Erythroblast (primary cell): ENCODE measurements around the gene FSCN2.

Source experiments
- DNase-seq, 2 experiments: peaks; one replicate each; lab custom pipeline; 2025; lab: John Stamatoyannopoulos, UW
- GATA1 ChIP-seq: IDR thresholded peaks from 2 replicates; pipeline ENCODE4 v1.6.1; 2011; ENCODE audit warnings: low read depth, mild to moderate bottlenecking, control low read depth, low read length, moderate library complexity
- POLR2A ChIP-seq: IDR thresholded peaks from 2 replicates; pipeline ENCODE4 v1.6.1; 2011; ENCODE audit warnings: mild to moderate bottlenecking, low read length

The FSCN2 gene

GRCh38 chr17:81499601-81499970 lies 28.6 kb upstream of the FSCN2 start:
- no peak for DNase-seq
- TF ChIP-seq GATA1 = no peak
- no peak for TF ChIP-seq POLR2A

- DNase-seq = no peak
- TF ChIP-seq GATA1 (no peak), POLR2A (no peak)
These were observed 28.1 kb upstream of the FSCN2 start for GRCh38 chr17:81500047-81500446.

GRCh38 chr17:81502471-81503017 lies 25.6 kb upstream of the FSCN2 start:
- DNase-seq = no peak
- no peak for TF ChIP-seq GATA1
- no peak for TF ChIP-seq POLR2A

GRCh38 chr17:81503619-81504018 lies 24.6 kb upstream of the FSCN2 start:
- DNase-seq = no peak
- TF ChIP-seq POLR2A (no peak), GATA1 (no peak)

GRCh38 chr17:81508639-81509206 lies 19.5 kb upstream of the FSCN2 start:
- no peak for DNase-seq

GRCh38 chr17:81509207-81509971 lies 18.8 kb upstream of the FSCN2 start:
- DNase-seq = peak in 1 of 2 experiments; percentile 32
- TF ChIP-seq POLR2A = peak; percentile 52
- TF ChIP-seq GATA1 = no peak

More at GRCh38 chr17:81508639-81509206, 19.5 kb upstream of the FSCN2 start:
- TF ChIP-seq GATA1 (no peak), POLR2A (no peak)

- TF ChIP-seq GATA1 (no peak), POLR2A (no peak)
- peak in 1 of 2 experiments; percentile 32 for DNase-seq
These were observed 18.0 kb upstream of the FSCN2 start for GRCh38 chr17:81509972-81510784.

- TF ChIP-seq GATA1 (no peak), POLR2A (no peak)
- peak in 1 of 2 experiments; percentile 48 for DNase-seq
These were observed 17.2 kb upstream of the FSCN2 start for GRCh38 chr17:81510785-81511553.

GRCh38 chr17:81511554-81511803 lies 16.7 kb upstream of the FSCN2 start:
- no peak for DNase-seq
- TF ChIP-seq GATA1 (no peak), POLR2A (no peak)

GRCh38 chr17:81511804-81512561 lies 16.2 kb upstream of the FSCN2 start:
- TF ChIP-seq GATA1 = no peak
- TF ChIP-seq POLR2A = no peak
- DNase-seq = peak; percentile 69 to 80

- TF ChIP-seq POLR2A = peak; percentile 57
- no peak for TF ChIP-seq GATA1
These were observed 15.4 kb upstream of the FSCN2 start, which contains the start of gene ACTG1 for GRCh38 chr17:81512562-81513371. ACTG1 (minus strand) TSS chr17:81512799; CDS start chr17:81512354, 445 bp downstream.

GRCh38 chr17:81513372-81513752 lies 14.8 kb upstream of the FSCN2 start:
- TF ChIP-seq POLR2A (no peak), GATA1 (no peak)
- peak; percentile 52 to 63 for DNase-seq

More at GRCh38 chr17:81512562-81513371, 15.4 kb upstream of the FSCN2 start, which contains the start of gene ACTG1:
- peak; percentile 90 to 94 for DNase-seq
